ENCODE data around the gene CCDC86.

CCDC86 gene

DNA sequence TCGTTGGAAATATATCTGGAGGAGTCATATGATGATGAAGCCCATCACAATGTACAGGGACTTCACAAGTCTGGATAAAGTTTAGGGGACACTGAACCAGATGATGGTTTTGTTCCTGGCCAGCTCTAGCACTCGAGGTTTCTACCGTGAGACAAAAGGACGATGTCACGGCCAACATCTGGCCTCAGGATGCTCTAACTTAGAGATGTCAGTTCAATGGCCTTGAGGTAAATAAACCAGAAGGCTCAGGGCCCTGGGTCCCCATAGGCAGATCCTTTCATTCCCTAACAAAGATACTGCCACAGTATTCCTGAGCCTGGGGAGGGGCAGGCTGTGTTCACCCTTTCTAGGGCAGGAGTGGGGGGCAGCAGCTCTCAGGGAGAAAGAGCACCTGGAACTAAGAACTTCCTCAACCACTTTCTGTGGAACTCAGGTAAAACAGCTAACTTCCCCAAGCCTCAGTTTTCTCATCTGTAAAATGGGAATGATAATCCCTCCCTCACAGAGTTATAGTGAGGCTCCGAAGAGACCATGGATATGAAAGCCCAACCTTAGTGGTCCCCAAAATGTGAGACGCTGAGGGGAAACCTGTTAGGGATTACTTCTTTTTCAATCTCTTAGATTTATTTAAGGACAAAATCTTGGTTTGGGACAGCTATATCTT, 38.5 kb upstream of the CCDC86 start:
- H3K4me3 ChIP-seq (ENCODE audit: low read length), result no peak overlapping the region
- no peak for DNase-seq (ENCODE audit: low read depth)
- TF ChIP-seq, protein P1, sequence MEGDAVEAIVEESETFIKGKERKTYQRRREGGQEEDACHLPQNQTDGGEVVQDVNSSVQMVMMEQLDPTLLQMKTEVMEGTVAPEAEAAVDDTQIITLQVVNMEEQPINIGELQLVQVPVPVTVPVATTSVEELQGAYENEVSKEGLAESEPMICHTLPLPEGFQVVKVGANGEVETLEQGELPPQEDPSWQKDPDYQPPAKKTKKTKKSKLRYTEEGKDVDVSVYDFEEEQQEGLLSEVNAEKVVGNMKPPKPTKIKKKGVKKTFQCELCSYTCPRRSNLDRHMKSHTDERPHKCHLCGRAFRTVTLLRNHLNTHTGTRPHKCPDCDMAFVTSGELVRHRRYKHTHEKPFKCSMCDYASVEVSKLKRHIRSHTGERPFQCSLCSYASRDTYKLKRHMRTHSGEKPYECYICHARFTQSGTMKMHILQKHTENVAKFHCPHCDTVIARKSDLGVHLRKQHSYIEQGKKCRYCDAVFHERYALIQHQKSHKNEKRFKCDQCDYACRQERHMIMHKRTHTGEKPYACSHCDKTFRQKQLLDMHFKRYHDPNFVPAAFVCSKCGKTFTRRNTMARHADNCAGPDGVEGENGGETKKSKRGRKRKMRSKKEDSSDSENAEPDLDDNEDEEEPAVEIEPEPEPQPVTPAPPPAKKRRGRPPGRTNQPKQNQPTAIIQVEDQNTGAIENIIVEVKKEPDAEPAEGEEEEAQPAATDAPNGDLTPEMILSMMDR (conservative IDR thresholded peaks at IDR 0.05; ENCODE audit: low read length), result no peak

DNA sequence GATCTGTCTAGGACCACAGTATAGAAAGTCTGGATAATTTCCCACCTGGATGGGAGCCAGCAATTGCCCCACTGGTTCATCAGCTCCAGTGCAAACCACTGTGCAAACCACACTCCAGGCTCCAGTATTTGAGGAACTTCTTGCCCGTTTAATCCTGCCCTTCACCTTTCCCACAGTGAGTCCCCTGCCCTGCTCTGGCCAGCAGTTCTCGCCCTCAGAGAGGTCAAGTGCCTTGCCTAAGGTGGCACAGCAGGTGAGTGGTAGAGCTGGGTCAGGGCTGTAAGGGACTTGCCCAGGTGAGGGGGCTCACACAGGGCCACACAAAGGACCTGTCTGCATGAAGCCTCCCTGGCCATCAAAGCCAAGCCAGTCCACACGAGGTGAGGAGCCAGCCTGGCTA, 32.7 kb upstream of the CCDC86 start:
- TF ChIP-seq, protein P1 (conservative IDR thresholded peaks at IDR 0.05; ENCODE audit: low read length), result no peak
- DNase-seq (ENCODE audit: low read depth), result no peak
- H3K4me3 ChIP-seq (ENCODE audit: low read length), result no peak overlapping the region

DNA sequence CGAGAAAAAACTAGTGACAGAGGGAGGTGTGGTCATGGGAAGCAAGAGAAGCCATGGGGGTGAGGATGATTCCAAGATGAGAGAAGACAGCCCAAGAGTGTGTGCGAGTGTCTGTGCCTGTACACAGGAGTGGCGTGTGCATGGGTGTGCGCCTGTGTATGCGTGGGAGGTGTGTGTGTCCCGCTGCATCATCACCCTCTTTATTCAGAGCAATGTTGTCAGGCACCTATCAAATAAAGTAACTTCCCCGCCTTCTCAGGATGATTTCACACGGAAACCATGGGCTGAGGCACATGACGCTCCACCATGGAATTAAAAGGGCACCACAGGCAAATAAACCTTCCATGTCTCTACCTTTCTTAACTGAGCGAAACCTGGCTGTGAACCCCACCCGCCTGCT, 32.2 kb upstream of the CCDC86 start:
- DNase-seq (ENCODE audit: low read depth), result no peak
- H3K4me3 ChIP-seq (ENCODE audit: low read length), result no peak overlapping the region
- TF ChIP-seq, protein P1 (conservative IDR thresholded peaks at IDR 0.05; ENCODE audit: low read length), result no peak

DNA sequence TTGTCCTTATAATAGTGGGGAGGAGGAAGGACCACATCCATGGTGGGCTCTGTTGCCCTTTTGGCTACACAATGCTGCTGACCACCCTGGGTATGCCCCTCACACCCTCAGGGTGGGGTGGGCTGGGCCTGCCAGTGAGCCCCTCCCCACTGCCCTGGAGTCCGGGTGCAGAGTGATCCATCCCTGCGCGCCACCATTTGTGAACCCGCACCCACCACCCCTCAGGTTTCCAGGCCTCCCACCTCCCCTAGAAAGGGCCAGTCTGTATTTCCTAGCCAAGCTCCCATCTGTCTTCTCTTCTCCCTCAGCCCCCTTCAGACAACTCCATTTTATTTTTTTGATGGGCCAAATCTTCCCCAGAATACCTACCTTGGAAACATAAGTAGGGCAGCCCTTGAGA, 31.8 kb upstream of the CCDC86 start:
- no peak for DNase-seq (ENCODE audit: low read depth)
- TF ChIP-seq, protein P1 (conservative IDR thresholded peaks at IDR 0.05; ENCODE audit: low read length), result no peak
- H3K4me3 ChIP-seq (ENCODE audit: low read length), result no peak overlapping the region

DNA sequence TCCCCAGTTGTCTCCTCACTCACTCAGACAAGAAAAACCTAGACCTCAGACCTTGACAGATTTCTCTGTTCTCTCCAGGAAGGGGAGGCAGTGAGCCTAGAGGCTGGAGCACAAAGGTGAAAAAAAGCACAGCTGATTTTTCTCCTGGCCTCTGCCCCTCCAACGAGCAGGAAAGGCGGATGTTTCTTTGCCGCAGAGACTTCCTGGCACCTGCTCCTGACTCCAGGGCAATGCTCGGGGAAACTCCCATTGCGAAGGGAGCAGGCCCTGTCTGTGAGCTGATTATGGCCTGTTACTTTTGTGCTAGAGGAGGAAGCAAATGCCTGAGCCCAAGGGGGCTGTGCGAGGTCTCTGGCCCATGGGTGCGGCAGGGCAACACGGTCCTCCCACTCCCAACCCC, 31.3 kb upstream of the CCDC86 start:
- H3K4me3 ChIP-seq (ENCODE audit: low read length), result no peak overlapping the region
- no peak for DNase-seq (ENCODE audit: low read depth)
- TF ChIP-seq, protein P1 (conservative IDR thresholded peaks at IDR 0.05; ENCODE audit: low read length), result no peak

DNA sequence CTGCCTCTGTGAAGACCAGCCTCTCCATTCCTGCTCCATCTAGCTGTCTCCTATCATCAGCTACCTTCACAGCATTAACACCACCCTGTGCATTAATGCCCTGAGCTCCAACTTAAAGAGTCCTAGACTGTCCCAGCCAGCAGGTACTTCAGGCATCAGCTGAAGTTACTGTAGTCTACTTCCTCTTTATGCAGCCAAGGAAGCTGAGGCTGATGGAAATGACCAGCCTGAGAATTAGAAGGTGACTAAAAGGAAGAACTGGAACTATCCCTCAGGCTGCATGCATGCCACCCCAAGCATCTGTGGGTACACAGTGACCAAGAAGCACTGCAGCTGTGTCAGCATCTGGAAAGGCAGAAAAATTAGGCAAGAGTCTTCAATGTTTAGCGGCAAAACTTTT, 28.6 kb upstream of the CCDC86 start:
- no peak for DNase-seq (ENCODE audit: low read depth)
- no peak overlapping the region for H3K4me3 ChIP-seq (ENCODE audit: low read length)
- TF ChIP-seq, protein P1 (conservative IDR thresholded peaks at IDR 0.05; ENCODE audit: low read length), result no peak

DNA sequence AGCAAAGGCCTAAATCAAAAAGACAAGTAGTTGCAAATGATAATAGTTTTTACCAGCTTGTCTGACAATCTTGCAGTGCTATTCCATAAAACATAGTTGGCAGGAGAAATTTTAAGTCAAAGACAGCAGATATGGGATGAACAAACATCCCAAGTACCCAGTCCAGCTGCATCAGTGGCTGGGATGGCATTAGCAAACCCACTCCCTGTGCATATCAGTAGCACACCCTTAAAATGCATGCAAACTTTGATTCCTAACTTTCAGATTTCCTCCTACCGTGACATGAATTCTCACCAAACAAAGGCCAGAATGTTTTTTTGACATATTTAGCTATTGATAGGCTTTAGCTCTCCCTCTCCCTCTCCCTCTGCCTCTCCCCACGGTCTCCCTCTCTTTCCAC, 27.8 kb upstream of the CCDC86 start:
- no peak overlapping the region for H3K4me3 ChIP-seq (ENCODE audit: low read length)
- DNase-seq (ENCODE audit: low read depth), result no peak
- TF ChIP-seq, protein P1 (conservative IDR thresholded peaks at IDR 0.05; ENCODE audit: low read length), result no peak
